ENCODE results near the gene JPT2.

DNA sequence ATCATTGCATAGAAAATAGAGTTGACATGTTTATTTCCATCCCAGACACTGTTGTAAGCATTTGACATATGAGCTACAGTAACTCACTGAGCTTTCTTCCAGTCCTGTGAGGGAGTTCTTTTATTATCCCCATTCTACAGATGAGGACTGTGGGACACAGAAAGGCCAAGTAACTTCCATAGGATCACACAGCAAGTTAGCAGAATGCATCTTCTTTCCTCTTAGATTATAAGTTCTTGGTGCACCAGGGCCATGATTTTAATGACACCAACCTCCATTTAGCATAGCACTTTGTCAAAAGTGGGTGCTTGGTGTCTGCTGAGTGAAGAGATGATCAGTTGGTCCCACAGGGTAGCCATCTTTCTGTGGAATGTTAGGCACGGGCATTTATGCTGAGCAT lies 12.7 kb downstream of the JPT2 start:
- TF ChIP-seq, protein P1, sequence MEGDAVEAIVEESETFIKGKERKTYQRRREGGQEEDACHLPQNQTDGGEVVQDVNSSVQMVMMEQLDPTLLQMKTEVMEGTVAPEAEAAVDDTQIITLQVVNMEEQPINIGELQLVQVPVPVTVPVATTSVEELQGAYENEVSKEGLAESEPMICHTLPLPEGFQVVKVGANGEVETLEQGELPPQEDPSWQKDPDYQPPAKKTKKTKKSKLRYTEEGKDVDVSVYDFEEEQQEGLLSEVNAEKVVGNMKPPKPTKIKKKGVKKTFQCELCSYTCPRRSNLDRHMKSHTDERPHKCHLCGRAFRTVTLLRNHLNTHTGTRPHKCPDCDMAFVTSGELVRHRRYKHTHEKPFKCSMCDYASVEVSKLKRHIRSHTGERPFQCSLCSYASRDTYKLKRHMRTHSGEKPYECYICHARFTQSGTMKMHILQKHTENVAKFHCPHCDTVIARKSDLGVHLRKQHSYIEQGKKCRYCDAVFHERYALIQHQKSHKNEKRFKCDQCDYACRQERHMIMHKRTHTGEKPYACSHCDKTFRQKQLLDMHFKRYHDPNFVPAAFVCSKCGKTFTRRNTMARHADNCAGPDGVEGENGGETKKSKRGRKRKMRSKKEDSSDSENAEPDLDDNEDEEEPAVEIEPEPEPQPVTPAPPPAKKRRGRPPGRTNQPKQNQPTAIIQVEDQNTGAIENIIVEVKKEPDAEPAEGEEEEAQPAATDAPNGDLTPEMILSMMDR (IDR thresholded peaks at IDR 0.05), result no peak
- TF ChIP-seq POLR2A (IDR thresholded peaks at IDR 0.05), result no peak

Data from body of pancreas (tissue), 4 donors.